ENCODE data around the gene EIF2B1. TPM values are rescaled to one million over a fixed set of nuclear protein-coding genes. Genes with fewer than 3 reads are reported as not detected.

Gene EIF2B1
- polyA plus RNA-seq, 1 experiment: 29.9 TPM

- Histone ChIP-seq H3K36me3 (ENCODE audit: control insufficient read depth, insufficient read depth, low read length) (peaks cover 9% of the 10 kb centered on the region), H3K4me3 (ENCODE audit: low read depth, low read length) (no peak overlapping the region), H3K27me3 (ENCODE audit: control insufficient read depth, insufficient read depth, low read length) (no peaks in the 10 kb centered on the region)
- no peak for DNase-seq (ENCODE audit: low read depth)
- ChIA-PET CTCF (interaction anchor here (1.1 to 1.7 kb wide), 2 partner anchors 13 to 27 kb away, joined by 3 to 4 read pairs; no protein-coding TSS in a partner anchor), POLR2A (no interaction called here)
- TF ChIP-seq CTCF (IDR thresholded peaks at IDR 0.05; ENCODE audit: insufficient read depth, low read depth, low read length): no peak
Measured at GRCh38 chr12:123645380-123645779, 11.9 kb upstream of the EIF2B1 start.

- ChIA-PET POLR2A (no interaction called here), CTCF (interaction anchor here (1.7 kb wide), 1 partner anchor 14 kb away, joined by 3 read pairs; no protein-coding TSS in a partner anchor)
- no peak for TF ChIP-seq CTCF (IDR thresholded peaks at IDR 0.05; ENCODE audit: insufficient read depth, low read depth, low read length)
- DNase-seq (ENCODE audit: low read depth): no peak
- no peaks in the 10 kb centered on the region for H3K27me3 ChIP-seq (ENCODE audit: control insufficient read depth, insufficient read depth, low read length)
- no peak overlapping the region for H3K4me3 ChIP-seq (ENCODE audit: low read depth, low read length)
- peaks cover 9% of the 10 kb centered on the region for H3K36me3 ChIP-seq (ENCODE audit: control insufficient read depth, insufficient read depth, low read length)
Measured at GRCh38 chr12:123643911-123644310, 10.4 kb upstream of the EIF2B1 start.

- H3K36me3 ChIP-seq (ENCODE audit: control insufficient read depth, insufficient read depth, low read length): peaks cover 8% of the 10 kb centered on the region
- DNase-seq (ENCODE audit: low read depth): no peak
- TF ChIP-seq CTCF (IDR thresholded peaks at IDR 0.05; ENCODE audit: insufficient read depth, low read depth, low read length): no peak
- CTCF ChIA-PET: no interaction called here
- peak overlapping the region; percentile 55 for H3K4me3 ChIP-seq (ENCODE audit: low read depth, low read length)
- POLR2A ChIA-PET: no interaction called here
- H3K27me3 ChIP-seq (ENCODE audit: control insufficient read depth, insufficient read depth, low read length): no peaks in the 10 kb centered on the region
Measured at GRCh38 chr12:123634142-123634561, 666 bp upstream of the EIF2B1 start.

GRCh38 chr12:123621619-123622530 is 11.6 kb downstream of the EIF2B1 start:
- no peak for DNase-seq (ENCODE audit: low read depth)
- no peaks in the 10 kb centered on the region for H3K27me3 ChIP-seq (ENCODE audit: control insufficient read depth, insufficient read depth, low read length)
- CTCF ChIA-PET: interaction anchor here (1.3 kb wide), 1 partner anchor 11 kb away, joined by 4 read pairs; no protein-coding TSS in a partner anchor
- no peak for TF ChIP-seq CTCF (IDR thresholded peaks at IDR 0.05; ENCODE audit: insufficient read depth, low read depth, low read length)
- H3K36me3 ChIP-seq (ENCODE audit: control insufficient read depth, insufficient read depth, low read length): peaks cover 18% of the 10 kb centered on the region
- POLR2A ChIA-PET: no interaction called here
- no peak overlapping the region for H3K4me3 ChIP-seq (ENCODE audit: low read depth, low read length)

- CTCF ChIA-PET: interaction anchor here (1.3 kb wide), 1 partner anchor 12 kb away, joined by 4 read pairs; no protein-coding TSS in a partner anchor
- Histone ChIP-seq H3K4me3 (ENCODE audit: low read depth, low read length) (no peak overlapping the region), H3K36me3 (ENCODE audit: control insufficient read depth, insufficient read depth, low read length) (peaks cover 15% of the 10 kb centered on the region), H3K27me3 (ENCODE audit: control insufficient read depth, insufficient read depth, low read length) (no peaks in the 10 kb centered on the region)
- DNase-seq (ENCODE audit: low read depth): no peak
- no peak for TF ChIP-seq CTCF (IDR thresholded peaks at IDR 0.05; ENCODE audit: insufficient read depth, low read depth, low read length)
- POLR2A ChIA-PET: no interaction called here
Measured at GRCh38 chr12:123621101-123621500, 12.4 kb downstream of the EIF2B1 start.

All from BJ (cell line).